Urothelium cell line (cell line): ENCODE measurements around the gene ZMYM4.

Experiments
- DNase-seq: peaks from one replicate; pipeline ENCODE4 v3.0.0; 2011; ENCODE audit warnings: low spot score, mixed read lengths
- FAIRE-seq: peaks from 2 replicates; lab custom pipeline; 2011; peaks lifted over from hg19 to GRCh38; lab: Jason Lieb, UNC

ZMYM4 gene

DNA sequence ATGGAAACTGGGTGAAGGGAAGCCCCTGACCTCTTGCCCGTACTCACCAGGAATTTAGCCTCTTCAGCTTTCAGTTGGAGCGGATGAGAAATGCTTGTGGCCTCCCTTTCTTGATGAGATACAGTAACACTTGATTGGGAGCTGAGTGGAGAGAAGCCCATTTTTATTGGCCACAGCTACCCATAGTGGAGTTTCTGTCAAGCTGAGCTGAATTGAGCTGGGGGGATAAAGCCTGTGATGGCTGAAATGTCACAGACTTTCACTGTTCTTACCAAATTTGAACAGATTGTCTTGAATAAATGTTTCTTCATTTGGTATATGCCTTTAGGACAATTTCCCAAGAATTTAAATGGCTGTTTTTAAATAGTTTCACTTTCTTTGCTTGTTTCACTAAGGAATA is 125.9 kb downstream of the ZMYM4 start:
- no peak for FAIRE-seq
- DNase-seq = no peak

DNA sequence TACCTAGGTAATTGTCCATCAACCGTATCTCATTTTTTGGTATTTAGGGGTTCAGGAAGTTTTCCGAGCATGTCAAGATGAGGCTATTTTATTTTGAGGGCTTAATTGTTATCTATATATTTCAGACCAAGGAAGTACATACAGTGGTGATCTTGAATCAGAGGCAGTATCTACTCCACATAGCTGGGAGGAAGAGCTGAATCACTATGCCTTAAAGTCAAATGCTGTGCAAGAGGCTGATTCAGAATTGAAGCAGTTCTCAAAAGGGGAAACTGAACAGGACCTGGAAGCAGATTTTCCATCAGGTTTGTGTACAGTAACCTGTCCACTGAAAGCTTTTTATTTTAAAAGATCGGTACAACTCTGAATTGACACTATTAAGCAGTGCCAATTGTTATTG is 130.2 kb downstream of the ZMYM4 start:
- FAIRE-seq = no peak

DNA sequence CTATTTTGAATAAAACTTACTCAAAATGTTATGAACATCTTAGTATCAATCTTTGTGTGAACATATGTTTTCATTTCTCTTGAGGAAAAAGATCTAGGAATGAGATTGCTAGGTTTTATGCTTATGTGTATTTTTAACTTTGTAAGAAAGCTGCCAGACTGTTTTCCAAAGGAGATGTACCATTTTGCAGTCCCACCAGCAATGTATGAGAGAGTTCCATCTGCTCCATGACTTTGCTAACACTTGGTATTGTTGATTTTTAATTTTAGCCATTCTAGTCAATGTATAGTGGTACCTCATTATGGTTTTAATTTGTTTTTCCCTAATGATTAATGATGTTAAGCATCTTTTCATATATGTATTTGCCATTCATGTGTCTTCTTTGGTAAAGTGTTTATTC is 132.5 kb downstream of the ZMYM4 start:
- DNase-seq = no peak
- FAIRE-seq = no peak

More for the DNA sequence above, 130.2 kb downstream of the ZMYM4 start:
- no peak for DNase-seq

- FAIRE-seq (no peak), DNase-seq (no peak)
These were observed 137.6 kb downstream of the ZMYM4 start for GRCh38 chr1:35406103-35406502.

DNA sequence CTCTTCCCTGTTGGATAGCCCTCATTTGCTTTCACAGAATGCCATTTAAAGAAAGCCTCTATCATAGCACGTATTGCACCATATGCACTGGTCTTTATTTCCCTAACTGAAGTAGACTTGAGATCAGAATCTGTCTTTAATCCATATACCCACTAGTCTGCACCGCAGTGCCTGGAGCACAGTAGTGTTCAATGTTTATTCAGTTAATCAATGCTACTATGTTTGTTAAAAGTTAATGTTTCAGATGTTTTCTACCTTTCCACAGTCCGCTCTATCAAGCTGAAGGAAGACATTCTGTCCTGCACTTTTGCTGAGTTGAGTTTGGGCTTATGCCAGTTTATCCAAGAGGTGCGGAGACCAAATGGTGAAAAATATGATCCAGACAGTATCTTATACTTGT is 139.2 kb downstream of the ZMYM4 start:
- no peak for DNase-seq
- FAIRE-seq = no peak

DNA sequence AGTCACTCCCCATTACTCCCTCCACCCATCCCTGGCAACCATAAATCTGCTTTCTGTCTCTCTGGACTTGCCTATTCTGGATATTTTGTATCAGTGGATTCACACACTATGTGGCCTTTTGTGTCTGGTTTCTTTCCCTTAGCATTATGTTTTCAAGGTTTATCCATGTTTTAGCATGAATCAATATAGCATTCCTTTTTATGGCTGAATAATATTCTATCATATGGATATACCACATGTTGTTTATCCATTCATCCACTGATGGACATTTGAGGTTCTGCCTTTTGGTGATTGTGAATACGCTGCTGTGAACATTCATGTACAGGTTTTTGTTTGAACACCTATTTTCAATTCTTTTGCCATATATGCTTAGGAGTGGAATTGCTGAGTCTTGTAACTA is 140.4 kb downstream of the ZMYM4 start:
- no peak for FAIRE-seq
- no peak for DNase-seq

GRCh38 chr1:35426097-35426586 is 157.6 kb downstream of the ZMYM4 start:
- FAIRE-seq = no peak
- DNase-seq = no peak

DNA sequence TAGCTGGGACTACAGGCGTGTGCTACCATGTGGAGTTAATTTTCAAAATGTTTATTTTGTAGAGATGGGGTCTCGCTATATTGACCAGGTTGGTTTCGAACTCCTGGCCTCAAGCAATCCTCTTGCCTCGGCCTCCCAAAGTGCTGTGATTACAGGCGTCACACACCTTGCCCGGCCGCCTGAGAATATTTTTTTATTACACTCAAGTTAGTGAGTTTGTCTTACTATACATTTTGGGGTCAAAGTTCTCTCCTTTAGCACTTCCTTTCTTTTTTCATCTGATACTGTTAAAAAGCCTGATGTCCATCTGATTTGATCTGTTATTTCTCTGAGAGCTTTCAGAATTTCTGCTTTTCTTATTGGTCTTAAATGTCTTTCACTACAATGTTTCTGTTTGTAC is 159.9 kb downstream of the ZMYM4 start:
- FAIRE-seq (no peak), DNase-seq (no peak)

DNA sequence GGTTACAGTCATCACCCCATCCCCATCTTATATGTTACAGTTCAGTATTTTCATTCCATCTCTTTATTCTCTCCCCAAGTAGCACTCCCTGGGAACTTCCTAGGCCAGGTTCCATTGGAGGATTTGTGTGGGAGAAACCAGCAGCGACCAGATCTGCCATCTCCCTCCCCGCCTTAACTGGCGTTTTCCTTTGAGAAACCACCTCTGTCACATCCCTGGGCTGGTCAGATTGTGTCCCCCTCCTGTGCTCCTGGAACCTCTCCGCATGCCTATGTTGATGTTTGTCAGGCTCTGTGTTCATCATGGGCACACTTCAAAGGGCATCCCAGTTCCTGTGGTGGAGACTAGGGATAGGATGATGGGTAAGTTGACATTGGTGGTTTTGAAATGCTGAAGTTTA is 162.3 kb downstream of the ZMYM4 start:
- no peak for DNase-seq
- FAIRE-seq = no peak

GRCh38 chr1:35431173-35431599 is 162.7 kb downstream of the ZMYM4 start:
- no peak for DNase-seq
- FAIRE-seq = no peak

DNA sequence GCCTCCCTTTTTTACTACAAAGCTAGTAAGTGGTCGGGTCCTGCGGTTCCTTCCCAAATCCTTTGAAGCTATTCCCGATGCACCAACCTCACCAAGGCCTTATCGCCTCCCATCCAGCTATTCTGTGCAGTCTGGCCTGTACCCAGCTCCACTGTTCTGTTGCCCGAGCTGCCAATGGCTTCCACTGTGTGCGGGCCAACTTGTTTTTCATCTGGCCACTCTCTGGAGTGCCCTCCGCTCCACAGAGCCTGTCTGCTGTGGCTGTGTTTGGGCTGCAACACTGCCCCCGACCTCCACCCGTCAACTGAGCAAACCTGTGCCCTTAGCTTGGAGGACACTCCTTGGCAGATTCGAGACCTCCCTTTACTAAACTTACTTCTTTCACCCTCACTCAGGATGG is 163.7 kb downstream of the ZMYM4 start:
- FAIRE-seq (no peak), DNase-seq (no peak)

DNA sequence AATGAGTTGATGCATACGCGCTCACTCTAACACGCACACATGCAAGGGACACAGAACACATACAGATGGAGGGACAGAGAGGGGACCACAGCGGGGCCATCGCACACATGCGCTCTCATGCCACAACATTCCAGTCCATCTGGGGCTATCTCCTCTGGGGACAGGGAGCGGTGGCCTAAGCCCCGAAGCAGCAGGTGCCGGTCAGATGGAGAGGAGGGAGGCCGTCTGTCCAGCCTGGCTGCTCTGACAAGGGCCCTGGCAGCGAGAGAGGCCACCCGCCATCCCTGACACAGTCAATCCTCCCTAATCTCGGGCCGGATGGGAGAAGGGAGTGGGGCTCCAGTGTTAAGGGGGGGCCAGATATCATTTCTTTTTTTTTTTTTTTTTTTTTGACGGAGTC is 165.2 kb downstream of the ZMYM4 start:
- DNase-seq = no peak
- FAIRE-seq = no peak

- DNase-seq (no peak), FAIRE-seq (no peak)
These were observed 166.2 kb downstream of the ZMYM4 start for GRCh38 chr1:35434703-35435102.

- DNase-seq (no peak), FAIRE-seq (no peak)
These were observed 167.6 kb downstream of the ZMYM4 start for GRCh38 chr1:35436078-35436477.

GRCh38 chr1:35437200-35437599 is 168.7 kb downstream of the ZMYM4 start:
- FAIRE-seq = no peak

GRCh38 chr1:35439626-35440025 is 171.1 kb downstream of the ZMYM4 start:
- DNase-seq = no peak
- FAIRE-seq = no peak

More at GRCh38 chr1:35437200-35437599, 168.7 kb downstream of the ZMYM4 start:
- DNase-seq = no peak

DNA sequence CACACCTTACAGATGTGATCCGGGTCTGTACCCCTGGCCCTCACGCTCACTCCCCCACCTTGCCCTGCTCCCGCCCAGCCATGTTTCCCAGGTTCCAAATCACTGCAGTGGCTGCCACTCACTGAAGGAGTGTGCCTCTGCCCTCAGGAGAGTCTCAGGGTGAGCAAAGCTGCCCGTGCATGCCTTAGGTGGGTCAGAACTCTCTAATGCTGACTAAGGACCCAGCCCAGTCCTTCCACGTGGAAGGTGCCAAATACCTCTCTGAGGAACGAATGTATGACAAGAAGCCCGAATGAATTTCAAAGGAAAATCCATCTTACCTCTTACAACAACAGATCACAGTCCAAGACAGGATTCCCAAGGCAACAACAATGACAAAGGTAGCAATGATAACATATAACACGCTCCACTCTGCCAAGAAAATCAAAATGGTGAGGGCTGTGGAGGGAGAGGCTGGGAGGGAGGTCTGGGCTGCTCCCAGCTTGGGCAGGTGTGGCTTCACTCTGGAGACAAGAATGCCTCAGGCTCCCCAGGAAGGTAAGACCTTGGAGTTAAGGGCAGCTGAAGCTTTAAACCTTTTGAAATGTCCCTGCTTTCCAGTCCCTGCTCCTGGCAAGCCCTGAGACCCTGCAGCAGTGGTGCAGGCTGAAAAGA is 173.5 kb downstream of the ZMYM4 start:
- FAIRE-seq = no peak

GRCh38 chr1:35442734-35443133 is 174.2 kb downstream of the ZMYM4 start:
- FAIRE-seq (no peak), DNase-seq (no peak)

More for the DNA sequence above, 173.5 kb downstream of the ZMYM4 start:
- DNase-seq = no peak

- FAIRE-seq = no peak
These were observed 175.4 kb downstream of the ZMYM4 start for GRCh38 chr1:35443768-35444518.

DNA sequence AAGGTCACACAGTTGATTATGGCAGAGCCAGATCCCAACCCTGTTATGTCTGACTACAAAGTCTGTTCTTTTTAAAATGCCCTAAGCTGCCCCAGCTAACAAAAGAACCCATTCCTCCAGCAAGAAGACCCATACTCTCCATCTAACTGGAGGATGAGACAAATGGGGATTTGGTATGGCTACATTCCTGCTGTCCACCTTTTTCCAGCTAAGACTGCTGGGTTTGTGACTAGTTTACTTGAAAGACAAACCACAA is 175.9 kb downstream of the ZMYM4 start:
- DNase-seq (no peak), FAIRE-seq (no peak)

More at GRCh38 chr1:35443768-35444518, 175.4 kb downstream of the ZMYM4 start:
- no peak for DNase-seq

- DNase-seq (no peak), FAIRE-seq (no peak)
These were observed 178.8 kb downstream of the ZMYM4 start for GRCh38 chr1:35447278-35447677.

- FAIRE-seq = no peak
- DNase-seq = no peak
These were observed 179.9 kb downstream of the ZMYM4 start for GRCh38 chr1:35448344-35448801.
